Stomach (tissue), 9 donors: Measurements from ENCODE around the gene SPRYD3. TPM values are rescaled to one million over a fixed set of nuclear protein-coding genes. Genes with fewer than 3 reads are reported as not detected.
"Not testable (repeated sequence)": the region's sequence is repeated elsewhere in the genome, so short reads cannot be mapped to it uniquely, and the experiment has no call there.

Experiments used
- DNase-seq, 2 donors: peaks; one replicate each; pipeline versions ENCODE4 v3.0.0 to v3.0.0-alpha.2; 2013 to 2019
- H3K27ac ChIP-seq, 5 donors: fragments of 200-600 bp in 4 of 5; sonication (generic) in 4 of 5; one replicate each; pipeline ENCODE4 v1.5.1; 2013 to 2019; ENCODE audit warnings: mild to moderate bottlenecking in 1 of 5, moderate library complexity in 1 of 5
- H3K27me3 ChIP-seq, 3 donors: fragments of 200-600 bp; sonication (generic); one replicate each; pipeline ENCODE4 v1.5.1; 2017 to 2019; ENCODE audit warnings: mixed run types in 1 of 3
- H3K36me3 ChIP-seq, 4 donors: fragments of 200-600 bp; sonication (generic); 1 replicate in 3 of 4; 2 replicates in 1 of 4; pipeline ENCODE4 v1.5.1; 2016 to 2019
- H3K4me1 ChIP-seq, 4 donors: fragments of 200-600 bp; sonication (generic); one replicate each; pipeline ENCODE4 v1.5.1; 2016 to 2019
- H3K4me3 ChIP-seq, 4 donors: fragments of 200-600 bp; sonication (generic) in 3 of 4; one replicate each; pipeline ENCODE4 v1.5.1; 2016 to 2019; ENCODE audit warnings: mild to moderate bottlenecking in 1 of 4
- H3K9me3 ChIP-seq, 4 donors: fragments of 200-600 bp; sonication (generic); one replicate each; pipeline ENCODE4 v1.5.1; 2016 to 2019
- CTCF ChIP-seq, 7 experiments: fragments of 450-650 bp in 4 of 7; fragments of 200-600 bp in 3 of 7; sonication (generic) in 3 of 7; IDR thresholded peaks; one replicate each; pipeline ENCODE4 v1.5.1; 2016 to 2019; ENCODE audit warnings: antibody characterized with exemption in 7 of 7, control low read depth in 2 of 7, mild to moderate bottlenecking in 1 of 7
- EP300 ChIP-seq: sonication (generic); formaldehyde crosslinking; IDR thresholded peaks from one replicate; pipeline ENCODE4 v1.6.1; 2017; ENCODE audit warnings: antibody characterized with exemption
- POLR2A ChIP-seq, 4 donors: fragments of 450-650 bp; IDR thresholded peaks; one replicate each; pipeline ENCODE4 v1.6.1; 2016; ENCODE audit warnings: antibody characterized with exemption in 4 of 4, control low read depth in 2 of 4, mild to moderate bottlenecking in 1 of 4, moderate library complexity in 1 of 4
- POLR2AphosphoS5 ChIP-seq, 3 donors: sonication (generic); formaldehyde crosslinking; IDR thresholded peaks; one replicate each; pipeline ENCODE4 v1.6.1; 2016; ENCODE audit warnings: antibody characterized with exemption in 3 of 3
- WGBS, 5 donors: extraction: QIAGEN DNeasy Blood & Tissue Kit in 3 of 5; methylation state at CpG; one replicate each; pipeline versions ENCODE4 v1.1.5 to v1.1.7; 2013 to 2018; 5-methylcytosine and 5-hydroxymethylcytosine counted together
- intact Hi-C: fragments of 100-400 bp; cut with DNase I; formaldehyde crosslinking; loops from one replicate; pipeline ENCODE4 v1.15.1; 2023; ENCODE audit warnings: low total_unique reads
- polyA plus RNA-seq, 3 donors: library from polyadenylated mRNA; stranded (reverse); fragments of 200-250 nt; gene quantifications; one replicate each; pipeline ENCODE4 v1.2.3, GENCODE V29; 2013
- small RNA-seq, 4 donors: library from RNA; depleted of rRNA; stranded (forward); fragments of <200 nt; gene quantifications; one replicate each; pipeline ENCODE3, GENCODE V24; 2016
- total RNA-seq, 5 donors: library from RNA; depleted of rRNA; stranded (reverse); fragments of >200 nt; gene quantifications; one replicate each; pipeline versions ENCODE4 v1.1.0 to v1.2.3, GENCODE V29; 2014 to 2016
- donor health status: healthy with polysubstance abuse.
- donor health status: Bipolar disorder and iron deficiency.
- donor health status: healthy.

SPRYD3 gene
- total and polyA plus RNA-seq, 8 donors, result 17.8 to 99.8 (median 30.2) TPM

GRCh38 chr12:53031616-53032015 is 47.6 kb downstream of the SPRYD3 start:
- no peak for DNase-seq
- peaks cover 74 to 98% (median 97%) of the 10 kb centered on the region in 4 donors for H3K36me3 ChIP-seq

GRCh38 chr12:53027014-53027413 is 52.2 kb downstream of the SPRYD3 start:
- DNase-seq, H3K27ac ChIP-seq, H3K27me3 ChIP-seq, H3K4me3 ChIP-seq, intact Hi-C loops, H3K9me3 ChIP-seq, H3K4me1 ChIP-seq: not testable (repeated sequence)
- WGBS, 5 donors, result 85 to 90% (median 88%) methylated on average over 13 of the region's 13 CpGs
- H3K36me3 ChIP-seq, result peaks cover 73 to 98% (median 97%) of the 10 kb centered on the region in 4 donors

More at GRCh38 chr12:53031616-53032015, 47.6 kb downstream of the SPRYD3 start:
- TF ChIP-seq POLR2AphosphoS5 (IDR thresholded peaks at IDR 0.05) (no peak), POLR2A (IDR thresholded peaks at IDR 0.05) (no peak), EP300 (no peak), CTCF (IDR thresholded peaks at IDR 0.05) (no peak)
- intact Hi-C loops, result no loop called here
- Histone ChIP-seq H3K27me3 (no peaks in the 10 kb centered on the region), H3K4me1 (no peaks in the 10 kb centered on the region), H3K27ac (no peak overlapping the region), H3K4me3 (no peak overlapping the region), H3K9me3 (no peaks in the 10 kb centered on the region)
- 80 to 90% (median 83%) methylated on average over 3 of the region's 3 CpGs for WGBS, 5 donors

GRCh38 chr12:53025250-53025649 is 53.9 kb downstream of the SPRYD3 start:
- Histone ChIP-seq H3K36me3 (peaks cover 66 to 98% (median 97%) of the 10 kb centered on the region in 4 donors), H3K9me3 (no peaks in the 10 kb centered on the region), H3K4me1 (peaks cover 0 to 2% (median 0%) of the 10 kb centered on the region in 4 donors), H3K4me3 (no peak overlapping the region), H3K27ac (no peak overlapping the region), H3K27me3 (no peaks in the 10 kb centered on the region)
- intact Hi-C loops, result no loop called here
- DNase-seq, result no peak
- WGBS, 5 donors, result 71 to 85% (median 76%) methylated on average over 3 of the region's 3 CpGs
- TF ChIP-seq POLR2AphosphoS5 (IDR thresholded peaks at IDR 0.05) (no peak), CTCF (IDR thresholded peaks at IDR 0.05) (no peak), POLR2A (IDR thresholded peaks at IDR 0.05) (no peak), EP300 (no peak)

- peak overlapping the region in 1 of 5 donors; percentile 1 for H3K27ac ChIP-seq
- peaks cover 27 to 51% (median 46%) of the 10 kb centered on the region in 4 donors for H3K36me3 ChIP-seq
- peaks cover 19 to 66% (median 43%) of the 10 kb centered on the region in 4 donors for H3K4me1 ChIP-seq
- no peak overlapping the region for H3K4me3 ChIP-seq
- DNase-seq, result no peak
- intact Hi-C loops, result no loop called here
- 68 to 84% (median 77%) methylated on average over 2 of the region's 2 CpGs for WGBS, 5 donors
- no peak for TF ChIP-seq POLR2A (IDR thresholded peaks at IDR 0.05)
- TF ChIP-seq EP300, result no peak
- no peak for TF ChIP-seq POLR2AphosphoS5 (IDR thresholded peaks at IDR 0.05)
- no peak for TF ChIP-seq CTCF (IDR thresholded peaks at IDR 0.05)
- no peaks in the 10 kb centered on the region for H3K9me3 ChIP-seq
- no peaks in the 10 kb centered on the region for H3K27me3 ChIP-seq
These were observed 64.5 kb downstream of the SPRYD3 start for GRCh38 chr12:53014709-53015108.

Small RNA genes lying within 50 kb of the gene (small RNA-seq; reads per million reads assigned to genes)
- 0 reads per million in 4 donors for gene MIR6757

Other genes starting within 250 kb of the SPRYD3 start
- not detected for gene KRT79, start 245.1 kb downstream of the SPRYD3 start, total RNA-seq
- gene KRT79, start 245.1 kb downstream of the SPRYD3 start, polyA plus RNA-seq, result under 1 TPM in 1 of 3 donors, not detected in 2; 0.15 TPM
- under 1 TPM in 1 of 5 donors, not detected in 4; 0.73 TPM for gene KRT78, start 230.4 kb downstream of the SPRYD3 start, total RNA-seq
- 10 to 100 TPM in 1 of 3 donors, under 1 TPM in 1, not detected in 1; 0.76 to 98.0 TPM for gene KRT78, start 230.4 kb downstream of the SPRYD3 start, polyA plus RNA-seq
- gene KRT8, start 174.3 kb downstream of the SPRYD3 start, total RNA-seq, result 1,000 to 10,000 TPM in 1 of 5 donors, 100 to 1,000 TPM in 3, 10 to 100 TPM in 1; 71.2 to 1,740 (median 566) TPM
- gene KRT8, start 174.3 kb downstream of the SPRYD3 start, polyA plus RNA-seq, result 1,000 to 10,000 TPM in 1 of 3 donors, 100 to 1,000 TPM in 2; 361 to 1,687 (median 767) TPM
- gene KRT18, start 130.3 kb downstream of the SPRYD3 start, total RNA-seq, result 100 to 1,000 TPM in 4 of 5 donors, 10 to 100 TPM in 1; 68.3 to 648 (median 309) TPM
- gene KRT18, start 130.3 kb downstream of the SPRYD3 start, polyA plus RNA-seq, result 100 to 1,000 TPM; 369 to 525 (median 391) TPM
- gene EIF4B, start 72.9 kb downstream of the SPRYD3 start, total RNA-seq, result 100 to 1,000 TPM; 319 to 833 (median 400) TPM
- gene EIF4B, start 72.9 kb downstream of the SPRYD3 start, polyA plus RNA-seq, result 100 to 1,000 TPM; 101 to 262 (median 179) TPM
- gene TNS2, start 29.3 kb downstream of the SPRYD3 start, total RNA-seq, result 100 to 1,000 TPM in 2 of 5 donors, 10 to 100 TPM in 3; 38.5 to 164 (median 44.2) TPM
- 100 to 1,000 TPM in 1 of 3 donors, 10 to 100 TPM in 2; 71.0 to 104 (median 76.5) TPM for gene TNS2, start 29.3 kb downstream of the SPRYD3 start, polyA plus RNA-seq
- gene IGFBP6, start 18.3 kb upstream of the SPRYD3 start, total RNA-seq, result 100 to 1,000 TPM in 2 of 5 donors, 10 to 100 TPM in 3; 22.6 to 388 (median 95.1) TPM
- gene IGFBP6, start 18.3 kb upstream of the SPRYD3 start, polyA plus RNA-seq, result 100 to 1,000 TPM in 1 of 3 donors, 10 to 100 TPM in 2; 30.6 to 124 (median 54.7) TPM
- under 1 TPM in 1 of 5 donors, not detected in 4; 0.92 TPM for gene SOAT2, start 24.1 kb upstream of the SPRYD3 start, total RNA-seq
- under 1 TPM in 1 of 3 donors, not detected in 2; 0.28 TPM for gene SOAT2, start 24.1 kb upstream of the SPRYD3 start, polyA plus RNA-seq
- gene ZNF740, start 101.3 kb upstream of the SPRYD3 start, total RNA-seq, result 10 to 100 TPM in 3 of 5 donors, 1 to 10 TPM in 2; 4.1 to 37.5 (median 10.3) TPM
- 1 to 10 TPM; 4.0 to 4.9 (median 4.1) TPM for gene ZNF740, start 101.3 kb upstream of the SPRYD3 start, polyA plus RNA-seq
- 100 to 1,000 TPM in 2 of 5 donors, 10 to 100 TPM in 3; 30.3 to 334 (median 38.9) TPM for gene CSAD, start 101.5 kb upstream of the SPRYD3 start, total RNA-seq
- 10 to 100 TPM in 1 of 3 donors, 1 to 10 TPM in 2; 4.6 to 52.6 (median 5.7) TPM for gene CSAD, start 101.5 kb upstream of the SPRYD3 start, polyA plus RNA-seq
- gene ITGB7, start 127.9 kb upstream of the SPRYD3 start, total RNA-seq, result 10 to 100 TPM in 1 of 5 donors, 1 to 10 TPM in 2, not detected in 2; 4.6 to 29.5 (median 5.7) TPM
- 1 to 10 TPM in 2 of 3 donors, under 1 TPM in 1; 0.56 to 3.8 (median 1.7) TPM for gene ITGB7, start 127.9 kb upstream of the SPRYD3 start, polyA plus RNA-seq
- gene RARG, start 152.8 kb upstream of the SPRYD3 start, total RNA-seq, result 10 to 100 TPM in 2 of 5 donors, 1 to 10 TPM in 3; 2.0 to 26.5 (median 9.5) TPM
- 10 to 100 TPM in 1 of 3 donors, 1 to 10 TPM in 2; 4.9 to 37.7 (median 9.6) TPM for gene RARG, start 152.8 kb upstream of the SPRYD3 start, polyA plus RNA-seq
- gene ESPL1, start 188.9 kb upstream of the SPRYD3 start, total RNA-seq, result 10 to 100 TPM in 1 of 5 donors, 1 to 10 TPM in 4; 3.3 to 43.2 (median 6.6) TPM
- 10 to 100 TPM in 1 of 3 donors, under 1 TPM in 2; 0.15 to 13.1 (median 0.75) TPM for gene ESPL1, start 188.9 kb upstream of the SPRYD3 start, polyA plus RNA-seq
- gene PFDN5, start 216.2 kb upstream of the SPRYD3 start, total RNA-seq, result 100 to 1,000 TPM; 207 to 623 (median 288) TPM
- gene PFDN5, start 216.2 kb upstream of the SPRYD3 start, polyA plus RNA-seq, result 1,000 to 10,000 TPM; 1,294 to 1,886 (median 1,325) TPM
- 10 to 100 TPM; 16.0 to 33.9 (median 29.0) TPM for gene MYG1, start 220.3 kb upstream of the SPRYD3 start, total RNA-seq
- gene MYG1, start 220.3 kb upstream of the SPRYD3 start, polyA plus RNA-seq, result 100 to 1,000 TPM in 1 of 3 donors, 10 to 100 TPM in 2; 89.5 to 120 (median 98.5) TPM
- gene AAAS, start 242.2 kb upstream of the SPRYD3 start, total RNA-seq, result 10 to 100 TPM; 22.6 to 59.4 (median 43.3) TPM
- 10 to 100 TPM; 19.7 to 49.7 (median 19.7) TPM for gene AAAS, start 242.2 kb upstream of the SPRYD3 start, polyA plus RNA-seq